Measurements from ENCODE around the gene GRB10.
A peak's percentile ranks its signal among the peaks of the same experiment; 100 is the strongest.
"Not testable (repeated sequence)": the region's sequence is repeated elsewhere in the genome, so short reads cannot be mapped to it uniquely, and the experiment has no call there.

Gene GRB10

DNA sequence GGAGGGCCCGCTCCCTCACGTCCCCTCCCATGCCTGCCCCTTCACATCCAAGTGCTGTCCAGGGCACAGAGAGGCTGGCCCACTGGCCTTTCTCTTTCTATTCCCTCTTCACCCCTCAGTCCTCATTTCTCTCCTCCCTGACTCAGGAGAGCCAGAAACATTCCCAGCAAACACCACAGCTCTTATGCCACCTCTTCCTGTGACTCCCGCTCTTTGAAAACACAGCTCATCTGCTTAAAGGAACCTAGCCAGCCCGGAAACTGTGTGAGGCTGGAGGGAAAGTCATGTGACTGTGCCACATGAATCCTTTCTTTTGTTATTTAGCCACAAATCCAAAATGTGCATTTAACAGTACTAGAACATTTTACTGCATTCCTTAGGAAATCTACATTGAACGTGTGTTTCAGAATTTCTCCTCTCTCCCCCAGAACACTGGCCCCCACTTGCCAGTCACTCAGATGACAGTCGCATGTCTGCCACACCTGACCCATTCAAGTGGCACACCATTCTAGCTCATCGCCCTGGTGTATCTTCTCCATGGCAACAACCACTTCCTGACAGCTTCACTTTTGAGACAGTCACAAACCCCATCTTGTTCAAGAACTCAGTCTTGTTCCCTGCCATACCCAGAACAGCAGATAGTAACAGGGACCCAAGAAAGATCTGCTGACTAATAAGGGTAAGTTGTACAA lies 42.8 kb downstream of the GRB10 start:
- peak; percentile 36 for DNase-seq

DNA sequence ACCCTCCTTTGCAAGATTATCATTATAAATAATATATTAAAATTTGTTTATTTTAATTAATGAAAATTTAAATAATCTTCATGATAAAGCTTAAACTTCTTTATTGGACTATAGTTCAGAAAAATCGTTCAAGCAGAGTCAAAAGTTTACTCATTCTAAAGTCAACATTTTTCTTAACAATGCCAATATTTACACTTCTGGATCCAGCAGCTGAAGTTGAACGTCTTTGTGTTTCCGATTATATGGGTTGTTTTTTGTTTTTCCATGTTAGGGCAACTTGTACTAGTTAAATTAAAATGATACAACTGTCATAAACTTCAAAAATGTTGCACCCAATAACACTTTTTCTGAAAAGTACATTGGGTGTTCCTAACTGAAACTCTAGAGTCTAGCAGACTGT lies 43.8 kb downstream of the GRB10 start:
- DNase-seq: no peak

DNA sequence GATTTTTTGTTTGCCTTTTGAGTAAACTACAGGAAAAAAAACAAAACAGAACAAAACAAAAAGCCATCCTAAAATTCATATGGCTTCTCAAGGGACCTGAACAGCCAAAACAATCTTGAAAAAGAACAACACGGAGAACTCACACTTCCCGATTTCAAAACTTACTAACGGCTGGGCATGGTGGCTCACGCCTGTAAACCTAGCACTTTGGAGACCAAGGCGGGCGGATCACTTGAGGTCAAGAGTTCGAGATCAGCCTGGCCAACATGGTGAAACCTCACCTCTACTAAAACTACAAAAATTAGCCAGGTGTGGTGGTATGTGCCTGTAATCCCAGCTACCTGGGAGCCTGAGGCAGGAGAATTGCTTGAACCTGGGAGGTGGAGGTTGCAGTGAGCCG lies 46.9 kb downstream of the GRB10 start:
- DNase-seq: not testable (repeated sequence)

DNA sequence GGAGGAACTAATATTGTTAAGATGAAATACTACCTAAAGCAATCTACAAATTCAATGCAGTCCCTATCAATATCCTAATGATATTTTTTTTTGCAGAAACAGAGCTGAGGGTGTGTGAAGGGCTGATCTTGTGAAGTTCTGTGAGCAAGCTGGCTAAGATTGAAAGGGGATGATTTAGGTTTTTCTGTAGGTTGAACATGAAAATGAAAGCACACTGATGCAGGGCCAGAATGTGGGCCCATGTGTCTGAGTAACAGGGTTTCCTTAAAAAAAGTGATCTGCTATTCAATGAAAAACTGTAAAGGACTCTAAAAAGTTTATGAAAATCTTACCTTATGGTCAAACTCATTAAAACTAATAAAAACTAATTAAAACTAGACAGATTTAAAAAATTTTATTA lies 47.4 kb downstream of the GRB10 start:
- peak; percentile 23 for DNase-seq

DNA sequence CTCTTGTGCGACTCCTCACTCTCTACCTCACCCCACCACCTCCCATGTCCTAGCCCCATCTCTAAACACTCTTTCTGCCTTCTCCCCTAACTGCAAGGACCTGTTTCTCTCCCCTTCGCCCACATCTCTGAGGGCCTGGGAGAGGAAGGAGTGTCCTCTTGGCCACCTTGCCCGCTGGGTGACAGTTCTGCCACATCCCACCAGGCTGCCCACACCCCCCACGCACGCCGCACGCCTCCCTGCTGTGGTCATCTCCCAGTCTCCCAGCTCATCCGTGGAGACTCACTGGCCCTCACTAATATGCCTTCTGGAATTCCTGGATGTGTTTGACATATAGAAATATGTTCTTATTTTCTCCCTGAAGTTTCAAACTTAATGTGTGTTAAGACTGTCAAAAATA lies 48.5 kb downstream of the GRB10 start:
- DNase-seq: no peak

DNA sequence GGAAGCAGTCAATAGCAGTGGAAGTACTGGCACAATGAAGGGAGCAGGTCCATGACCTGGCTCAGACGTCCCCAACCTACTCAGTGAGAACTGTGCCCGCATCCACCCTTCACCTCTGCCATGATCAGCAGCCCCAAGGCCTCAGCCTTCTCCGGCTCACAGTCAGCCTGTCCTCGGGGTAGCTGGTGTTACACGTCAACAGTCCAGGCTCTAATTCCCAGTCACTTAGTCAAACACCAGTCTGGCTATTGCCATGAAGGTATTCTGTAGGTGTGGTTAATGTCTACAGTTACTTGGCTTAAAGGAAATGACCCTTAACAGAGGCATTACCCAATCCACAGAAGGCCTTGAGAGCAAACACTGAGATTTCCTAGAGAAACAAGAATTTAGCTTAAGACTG lies 49.1 kb downstream of the GRB10 start:
- no peak for DNase-seq

DNA sequence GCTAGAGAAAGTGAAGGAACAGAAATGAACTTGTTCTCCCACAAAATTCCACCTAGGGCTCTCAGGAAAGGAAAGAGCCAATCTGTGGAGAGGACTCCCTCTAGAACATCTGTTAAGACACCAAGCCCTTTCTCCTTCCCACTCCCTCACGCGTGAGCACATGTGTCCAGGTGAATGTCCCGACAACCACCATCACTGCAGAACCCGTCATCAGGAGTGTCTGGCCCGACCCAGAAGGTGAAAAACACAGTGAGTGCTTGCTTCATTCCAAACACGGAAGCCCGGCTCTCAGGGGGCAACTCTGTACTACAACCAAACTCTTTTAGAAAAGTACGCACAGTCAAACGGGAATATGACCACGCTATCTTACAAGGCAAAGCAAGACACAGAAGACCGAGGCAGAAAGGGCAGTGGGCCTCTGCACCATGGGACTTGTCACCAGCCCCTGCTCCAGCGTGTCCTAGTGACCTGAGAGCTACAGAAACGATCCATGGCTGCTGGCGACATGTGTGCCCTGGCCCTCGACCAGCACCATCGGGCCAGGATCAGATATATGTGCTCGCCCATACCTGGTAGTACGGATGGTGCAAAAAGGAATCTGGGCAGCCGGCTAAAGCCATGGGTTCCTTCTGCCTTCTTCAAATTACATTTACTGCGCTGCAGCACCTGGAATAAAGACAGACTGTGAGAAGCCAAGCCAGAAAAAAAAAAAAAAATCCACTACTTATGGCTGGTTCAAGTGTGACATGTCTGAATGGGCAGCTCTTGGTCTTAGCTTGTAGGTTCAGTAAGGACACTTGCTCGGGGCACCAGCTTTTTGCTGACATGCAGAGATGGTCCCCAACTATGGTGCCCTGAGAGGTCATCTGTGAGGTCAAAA lies 50.8 kb downstream of the GRB10 start:
- no peak for DNase-seq

DNA sequence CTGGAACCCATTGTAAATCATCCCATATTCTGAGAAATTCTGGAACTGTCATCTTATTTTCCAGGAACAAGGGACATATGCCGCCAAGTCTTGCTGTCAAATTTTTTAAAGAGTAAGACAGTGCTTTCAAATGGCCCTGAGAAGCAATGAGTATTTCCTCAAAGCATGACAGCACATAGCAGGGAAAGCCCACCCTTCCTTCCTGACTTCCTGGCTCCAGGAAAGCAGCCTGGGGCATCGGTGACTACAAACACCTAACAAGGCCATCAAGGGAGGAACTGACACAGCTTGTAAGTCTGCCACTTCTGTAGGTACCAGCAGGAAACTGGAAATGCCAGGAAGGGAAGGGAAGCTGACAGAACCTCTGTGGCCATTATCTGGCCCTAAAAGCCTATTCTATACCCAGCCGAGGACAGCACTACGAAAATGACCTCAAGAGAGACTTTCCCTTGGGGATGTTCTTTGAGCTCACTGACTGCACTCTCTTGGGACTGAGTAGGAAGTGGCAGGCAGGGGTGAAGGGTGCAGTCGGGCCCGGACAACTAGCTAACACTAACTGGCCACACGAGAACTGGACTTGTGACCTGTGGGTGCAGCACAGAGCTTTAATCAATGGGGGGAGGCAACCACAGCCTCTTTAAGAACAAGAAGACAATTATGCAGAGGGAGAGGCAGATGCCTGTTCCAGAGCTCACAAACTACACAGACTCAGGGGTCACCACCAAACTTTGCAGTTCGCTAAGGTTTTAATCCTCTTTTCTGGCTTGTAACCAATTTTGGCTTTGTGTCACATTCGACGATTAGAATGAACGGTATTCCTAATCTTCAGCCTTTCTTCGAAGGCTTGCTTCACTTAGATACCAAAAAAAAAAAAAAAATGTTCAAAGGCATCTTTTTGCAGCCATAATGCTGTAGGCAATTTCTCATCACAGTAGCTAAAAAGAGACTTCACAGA lies 52.0 kb downstream of the GRB10 start:
- no peak for DNase-seq

DNA sequence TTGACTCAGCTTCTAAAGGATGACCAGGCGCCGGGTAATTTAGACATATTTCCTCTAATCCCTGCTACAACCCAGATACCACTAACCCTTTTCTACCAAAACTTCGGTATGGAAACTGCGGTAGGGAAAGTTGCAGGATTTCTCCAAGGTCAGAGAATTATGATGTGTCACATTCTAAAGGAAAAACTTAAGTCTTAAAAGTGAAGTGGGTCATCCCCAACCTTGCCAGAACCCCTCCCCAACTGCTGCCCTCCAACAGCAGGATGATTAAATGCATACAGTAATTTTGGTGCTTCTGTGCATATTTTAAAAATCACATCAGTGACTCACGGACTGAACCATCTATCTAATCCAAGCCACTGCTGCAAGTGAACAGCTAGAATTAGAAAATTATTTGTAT lies 52.7 kb downstream of the GRB10 start:
- DNase-seq: no peak

DNA sequence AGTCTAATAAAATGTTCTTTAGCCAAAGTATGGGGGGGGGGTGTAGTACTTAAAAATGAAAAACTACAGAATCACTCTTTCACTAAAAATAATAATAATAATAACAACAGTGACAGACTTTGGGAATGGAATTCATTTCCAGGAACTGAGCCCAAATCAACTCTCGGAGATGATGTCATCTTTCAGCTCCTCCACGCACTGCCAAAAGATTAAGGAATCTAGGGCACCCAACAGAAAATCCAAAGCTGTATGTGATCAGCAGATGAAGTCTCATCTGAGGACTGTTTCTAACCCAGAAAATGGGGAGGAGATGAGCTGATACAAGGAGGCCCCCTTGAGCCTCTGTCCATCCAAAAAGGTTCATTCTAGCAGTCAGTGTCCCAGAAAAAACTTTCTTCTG lies 54.5 kb downstream of the GRB10 start:
- no peak for DNase-seq

DNA sequence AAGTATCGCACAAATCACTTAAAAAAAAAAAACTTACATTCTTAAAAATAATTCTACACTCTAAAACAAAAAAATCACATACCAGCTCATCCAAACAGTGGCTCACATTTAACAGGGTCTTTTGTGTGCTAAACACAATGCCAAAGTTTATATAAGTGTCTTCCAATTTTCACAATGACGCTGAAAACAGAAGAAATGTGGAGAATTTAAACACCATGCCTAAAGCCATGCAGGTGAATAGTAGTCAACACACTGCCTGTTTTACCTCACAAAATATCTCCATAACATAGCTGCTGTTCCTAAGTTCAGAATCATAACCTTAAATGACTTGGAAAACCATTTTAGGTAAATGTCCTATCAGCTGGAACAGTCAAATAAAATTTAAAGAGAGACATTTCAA lies 55.0 kb downstream of the GRB10 start:
- no peak for DNase-seq

DNA sequence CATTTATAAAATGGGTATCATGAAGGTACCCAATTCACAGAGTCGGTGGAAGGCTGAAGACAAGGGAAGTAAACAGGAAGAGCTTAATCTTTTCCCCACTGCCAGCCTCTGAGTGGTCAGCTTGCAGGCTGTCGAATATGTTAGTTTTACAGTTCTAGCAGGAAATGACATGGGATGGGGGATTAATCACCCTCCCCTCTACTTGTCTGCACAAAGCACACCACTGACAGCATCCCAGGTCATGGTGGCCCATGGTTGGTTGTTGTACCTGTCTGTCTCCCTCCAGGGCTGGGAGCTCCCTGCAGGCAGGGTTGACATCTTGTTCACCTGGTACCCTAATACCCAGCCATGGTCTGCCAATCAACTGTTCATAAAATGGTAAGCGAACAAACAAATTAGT lies 55.6 kb downstream of the GRB10 start:
- no peak for DNase-seq

DNA sequence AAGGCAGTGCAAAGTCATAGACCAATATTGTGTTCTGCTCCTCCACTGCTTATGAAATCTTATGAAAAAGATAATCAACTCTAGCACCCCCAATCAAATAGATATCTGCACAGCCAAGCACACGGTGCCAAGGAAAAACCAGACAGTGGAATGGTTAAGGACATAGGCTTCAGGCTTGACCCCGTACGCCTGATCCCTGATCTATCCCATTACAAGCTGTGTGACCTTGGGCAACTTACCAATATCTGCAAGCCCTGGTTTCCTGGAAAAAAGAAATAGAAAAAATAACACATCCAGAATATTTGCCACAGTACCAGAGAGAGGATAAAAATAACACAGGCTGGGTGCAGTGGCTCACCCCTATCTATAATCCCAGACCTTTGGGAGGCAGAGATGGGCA lies 56.9 kb downstream of the GRB10 start:
- no peak for DNase-seq

DNA sequence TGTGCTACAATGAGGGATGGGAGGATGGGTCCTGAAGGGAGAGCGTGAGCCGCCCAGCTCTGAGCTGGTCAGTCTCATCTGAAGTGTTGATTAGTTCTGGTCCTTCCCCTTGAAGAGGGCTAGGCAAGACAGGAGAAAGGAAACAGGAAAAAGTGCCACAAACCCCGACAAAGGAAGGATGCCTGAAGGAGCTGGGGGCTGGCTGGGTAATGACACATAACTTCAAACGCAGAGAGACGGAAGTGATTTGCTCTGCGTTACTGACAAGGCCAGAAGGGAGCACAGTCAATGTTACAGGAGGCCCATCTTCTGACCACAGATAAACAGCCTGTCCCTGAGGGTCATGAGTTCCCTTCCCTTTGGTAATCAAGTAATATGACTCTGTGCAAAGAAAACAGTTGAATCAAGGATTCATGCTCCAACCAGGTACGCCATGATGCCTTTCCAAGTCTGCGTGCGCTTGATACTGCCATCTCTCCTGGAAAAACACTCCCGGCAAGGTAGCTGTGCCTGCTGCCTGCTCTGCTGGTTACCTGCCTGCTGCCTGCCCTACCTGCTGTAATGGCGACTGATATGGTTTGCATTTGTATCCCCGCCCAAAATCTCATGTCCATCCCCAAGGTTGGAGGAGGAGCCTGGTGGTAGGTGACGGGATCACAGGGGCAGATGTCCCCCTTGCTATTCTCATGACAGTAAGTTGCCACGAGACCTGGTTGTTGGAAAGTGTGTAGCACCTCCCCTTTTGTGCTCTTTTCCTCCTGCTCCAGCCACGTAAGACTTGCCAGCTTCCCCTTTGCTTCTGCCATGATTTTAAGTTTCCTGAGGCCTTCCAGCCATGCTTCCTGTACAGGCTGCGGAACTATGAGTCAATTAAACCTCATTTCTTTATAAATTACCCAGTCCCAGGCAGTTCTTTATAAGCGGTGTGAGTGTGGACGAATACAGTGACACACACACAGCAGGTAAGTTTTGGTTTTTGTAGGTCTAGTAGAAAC lies 57.9 kb downstream of the GRB10 start:
- no peak for DNase-seq

DNA sequence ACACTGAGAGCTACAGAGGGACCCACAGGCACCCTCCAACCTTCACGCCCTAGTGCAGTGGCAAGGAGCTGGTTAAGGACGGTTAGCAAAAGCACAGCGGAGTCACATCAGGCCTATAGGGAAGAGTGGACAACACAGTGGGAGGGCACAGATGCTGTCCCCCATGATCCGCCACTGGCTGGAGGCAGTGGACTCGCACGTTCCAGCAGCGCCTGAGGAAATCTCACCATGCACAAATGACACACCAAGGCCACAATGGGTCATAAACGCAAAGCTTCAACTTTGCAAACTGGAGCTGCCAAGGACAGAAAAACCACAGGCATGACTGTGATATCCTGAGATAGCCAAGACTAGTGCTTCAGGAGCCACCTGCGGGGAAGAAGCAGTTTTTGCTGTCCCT lies 58.8 kb downstream of the GRB10 start:
- DNase-seq: no peak

DNA sequence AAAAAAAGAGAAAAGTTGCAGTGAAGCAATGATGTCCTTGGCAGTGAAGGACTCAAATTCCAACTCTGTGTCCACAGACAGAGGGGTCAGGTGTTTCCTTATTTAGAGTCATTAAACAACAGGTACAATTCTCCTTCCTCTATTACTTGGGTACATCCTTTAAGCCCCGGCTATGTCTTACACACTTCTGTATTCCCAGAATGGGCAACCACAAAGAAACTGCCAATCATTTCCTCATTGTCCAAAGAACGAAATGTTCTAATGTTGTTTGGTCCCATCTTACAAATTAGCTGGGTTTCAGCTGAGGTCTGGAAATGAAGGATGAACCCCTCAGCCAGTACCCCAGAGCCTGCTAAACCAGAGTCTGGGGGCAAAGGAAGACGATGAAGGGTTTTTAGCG lies 59.5 kb downstream of the GRB10 start:
- no peak for DNase-seq

DNA sequence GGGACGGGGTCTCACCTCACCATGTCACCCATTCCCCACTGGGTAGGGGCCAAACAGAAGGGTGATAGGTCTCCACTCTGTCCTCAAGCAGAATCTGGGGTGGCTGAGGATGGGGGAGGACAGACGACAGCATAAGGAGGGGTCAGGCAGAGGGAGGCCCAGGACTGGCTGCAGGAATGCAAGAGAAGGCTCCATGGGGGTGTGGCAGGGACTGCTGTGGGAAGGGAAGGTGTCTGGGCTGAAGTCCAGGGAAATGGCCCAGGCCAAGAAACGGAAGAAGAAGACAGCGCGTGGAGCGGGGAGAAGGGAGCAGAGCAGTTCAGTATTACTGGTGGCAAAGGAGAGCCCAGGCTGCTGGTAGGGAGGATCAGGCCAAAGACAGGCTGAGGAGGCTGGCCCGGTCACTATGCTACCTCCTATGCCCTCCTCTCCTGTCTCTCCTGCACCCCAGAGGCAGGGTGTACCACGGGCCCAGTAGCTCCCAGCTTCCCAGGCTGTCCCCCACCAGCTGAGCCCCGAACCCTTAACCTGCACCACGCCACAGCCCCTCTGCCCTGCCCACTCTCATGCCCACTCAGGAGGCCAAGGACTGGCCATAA lies 60.9 kb downstream of the GRB10 start:
- no peak for DNase-seq

DNA sequence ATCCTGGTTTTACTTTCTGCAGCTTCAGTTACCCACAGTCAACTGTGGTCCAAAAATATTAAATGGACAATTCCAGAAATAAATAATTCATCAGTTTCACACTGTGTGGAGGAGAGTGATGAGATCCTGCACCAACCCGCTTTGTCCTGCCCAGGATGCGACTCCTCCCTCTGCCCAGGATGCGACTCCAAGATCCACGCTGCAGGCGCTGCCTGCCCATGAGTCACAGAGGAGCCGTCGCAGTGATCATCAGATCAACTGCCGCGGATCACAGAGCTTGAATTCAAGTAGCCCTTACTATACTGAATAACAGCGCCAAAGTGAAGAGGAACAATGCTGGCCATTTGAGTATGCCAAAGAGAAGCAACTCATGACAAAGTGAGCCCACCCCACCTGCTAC lies 61.5 kb downstream of the GRB10 start:
- DNase-seq: no peak

DNA sequence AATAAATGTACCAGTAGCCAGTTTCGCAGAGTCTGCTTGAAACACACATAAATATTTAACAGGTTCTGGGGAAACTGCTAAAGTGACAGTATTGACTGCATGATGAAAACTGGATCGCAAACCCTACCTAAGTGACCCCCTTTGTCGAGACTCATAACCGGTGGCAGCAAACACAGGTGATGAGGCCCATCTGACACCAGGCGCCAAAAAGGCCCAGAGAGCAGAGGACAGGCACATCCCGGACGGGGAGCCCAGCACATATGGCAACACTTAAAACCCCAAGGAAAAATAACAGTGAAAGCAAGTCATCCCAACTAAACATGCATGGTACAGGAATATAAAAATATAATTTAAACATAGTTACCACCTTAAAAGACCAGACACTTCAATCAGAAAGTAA lies 62.4 kb downstream of the GRB10 start:
- DNase-seq: no peak

DNA sequence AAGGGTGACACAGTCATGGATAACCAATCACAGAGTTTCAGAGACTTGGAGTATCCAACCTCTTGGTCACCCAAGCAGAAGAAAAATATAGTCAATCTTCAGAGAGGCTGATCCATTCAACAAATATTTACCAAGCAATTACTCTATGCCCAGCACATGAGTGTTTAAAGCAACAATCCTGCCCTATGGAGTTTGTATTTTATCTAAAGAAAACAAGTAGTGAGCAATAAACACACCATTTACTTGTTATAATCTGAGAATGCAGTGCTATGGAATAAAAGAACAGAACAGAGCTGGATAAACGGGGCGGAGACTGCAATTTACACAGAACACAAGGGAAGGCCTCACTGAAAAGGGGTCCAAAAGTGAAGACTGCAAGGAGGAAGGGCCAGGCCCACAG lies 63.8 kb downstream of the GRB10 start:
- no peak for DNase-seq

DNA sequence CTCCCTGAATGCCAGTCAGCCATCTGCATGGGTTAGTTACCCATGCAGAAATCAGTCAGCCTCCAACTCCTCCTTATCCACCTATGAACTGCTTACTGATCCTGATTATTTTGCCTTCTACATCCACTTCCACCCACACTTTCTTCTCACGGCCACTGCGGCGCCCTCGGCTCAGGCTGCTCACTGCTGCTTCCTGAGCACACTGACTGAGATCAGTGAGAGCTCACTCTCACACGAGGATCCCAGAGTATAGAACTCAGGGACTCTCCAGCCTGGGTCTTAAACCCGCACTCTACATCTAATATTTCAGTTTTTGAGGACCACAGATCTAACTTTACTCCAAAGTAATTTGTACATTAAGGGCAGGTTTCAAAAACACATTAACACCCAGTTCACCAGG lies 64.4 kb downstream of the GRB10 start:
- no peak for DNase-seq

DNA sequence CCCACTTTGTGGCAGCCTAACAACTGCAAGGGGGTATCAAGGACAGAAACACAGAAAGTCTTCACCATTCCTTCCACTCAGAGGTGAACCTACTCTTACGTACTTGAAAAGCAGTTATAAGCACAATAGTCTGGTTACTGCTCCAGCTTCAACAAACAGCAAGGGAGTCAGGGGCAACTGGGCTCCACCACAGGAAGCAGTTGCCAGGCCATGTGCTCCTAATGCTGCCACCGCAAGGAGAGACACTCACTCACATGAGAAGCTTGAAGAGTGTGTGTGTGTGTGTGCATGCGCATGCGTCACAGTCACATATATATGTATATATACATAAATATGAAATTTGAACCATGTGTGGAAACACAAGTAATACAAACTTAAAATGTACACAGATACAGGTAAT lies 65.5 kb downstream of the GRB10 start:
- no peak for DNase-seq

All from suppressor macrophage treated with lipopolysaccharide for 4 hours (primary cell).